GM13977 (cell line): Measurements from ENCODE around the gene INPP5D.

Source experiments
- DNase-seq: peaks from one replicate; pipeline ENCODE4 v3.0.0; 2012; ENCODE audit warnings: low spot score
- CTCF ChIP-seq: IDR thresholded peaks from 2 replicates; pipeline ENCODE4 v1.5.1; 2012; ENCODE audit warnings: mild to moderate bottlenecking, control low read depth; ENCODE audit not compliant: insufficient read depth; ENCODE audit errors: extremely low read depth, missing control alignments
- in situ Hi-C: fragments of 300-500 bp; cut with MboI; formaldehyde crosslinking; loops from one replicate; pipeline ENCODE4 v1.12.0; 2022; ENCODE audit warnings: low sequenced_read_pairs, low pct_unique_long_range_greater_than_20kb, mixed read lengths, inconsistent platforms; ENCODE audit not compliant: unreplicated experiment

INPP5D gene

GRCh38 chr2:233081232-233081730 lies 21.1 kb downstream of the INPP5D start:
- in situ Hi-C loops: no loop called here
- DNase-seq: peak; percentile 36
- TF ChIP-seq CTCF: no peak

- in situ Hi-C loops: no loop called here
- no peak for TF ChIP-seq CTCF
Measured at GRCh38 chr2:233081731-233082221, 21.6 kb downstream of the INPP5D start.

GRCh38 chr2:233082222-233082930 lies 22.2 kb downstream of the INPP5D start:
- DNase-seq: peak; percentile 82
- in situ Hi-C loops: no loop called here
- TF ChIP-seq CTCF: no peak

More at GRCh38 chr2:233081731-233082221, 21.6 kb downstream of the INPP5D start:
- no peak for DNase-seq

- no peak for DNase-seq
- no peak for TF ChIP-seq CTCF
- in situ Hi-C loops: no loop called here
Measured at GRCh38 chr2:233082931-233083755, 23.0 kb downstream of the INPP5D start.

- DNase-seq: no peak
- in situ Hi-C loops: no loop called here
- no peak for TF ChIP-seq CTCF
Measured at GRCh38 chr2:233083782-233084181, 23.6 kb downstream of the INPP5D start.

GRCh38 chr2:233084488-233084887 lies 24.3 kb downstream of the INPP5D start:
- TF ChIP-seq CTCF: no peak
- DNase-seq: no peak
- in situ Hi-C loops: no loop called here
